Erythroblast (primary cell): ENCODE results near the gene HMGCS2.

Experiments used
- GATA1 ChIP-seq: IDR thresholded peaks from 2 replicates; pipeline ENCODE4 v1.6.1; 2011; ENCODE audit warnings: low read depth, mild to moderate bottlenecking, control low read depth, low read length, moderate library complexity
- POLR2A ChIP-seq: IDR thresholded peaks from 2 replicates; pipeline ENCODE4 v1.6.1; 2011; ENCODE audit warnings: mild to moderate bottlenecking, low read length

GRCh38 chr1:119795261-119796200 lies 26.8 kb upstream of the HMGCS2 start:
- TF ChIP-seq POLR2A (no peak), GATA1 (no peak)
